HUES48 (cell line): ENCODE results near the gene CFAP97.
"Not testable (repeated sequence)": the region's sequence is repeated elsewhere in the genome, so short reads cannot be mapped to it uniquely, and the experiment has no call there.

Experiments used
- H3K27ac ChIP-seq: one replicate; pipeline ENCODE4 v1.7.0; 2013; ENCODE audit warnings: low read depth, low read length, inconsistent platforms
- H3K27me3 ChIP-seq: 2 replicates; pipeline ENCODE4 v1.6.1; 2013; ENCODE audit warnings: mild to moderate bottlenecking, low read length; ENCODE audit not compliant: control insufficient read depth, insufficient read depth
- H3K36me3 ChIP-seq: 2 replicates; pipeline ENCODE4 v1.6.1; 2013; ENCODE audit warnings: low read length; ENCODE audit not compliant: control insufficient read depth, insufficient read depth
- H3K4me1 ChIP-seq: 2 replicates; pipeline ENCODE4 v1.6.1; 2013; ENCODE audit warnings: mild to moderate bottlenecking, low read length; ENCODE audit not compliant: control insufficient read depth, insufficient read depth
- H3K4me3 ChIP-seq: 2 replicates; pipeline ENCODE4 v1.5.1; 2013; ENCODE audit warnings: mild to moderate bottlenecking, low read depth, low read length
- H3K9ac ChIP-seq: 2 replicates; pipeline ENCODE4 v1.6.1; 2013; ENCODE audit warnings: mild to moderate bottlenecking, low read depth, low read length, moderate library complexity
- H3K9me3 ChIP-seq: 2 replicates; pipeline ENCODE4 v1.6.1; 2013; ENCODE audit warnings: low read length; ENCODE audit not compliant: control insufficient read depth, insufficient read depth

Gene CFAP97

GRCh38 chr4:185198189-185198588 lies 5.6 kb downstream of the CFAP97 start:
- not testable (repeated sequence) for H3K36me3 ChIP-seq, H3K27ac ChIP-seq, H3K27me3 ChIP-seq, H3K9ac ChIP-seq, H3K9me3 ChIP-seq, H3K4me3 ChIP-seq
- peaks cover 15% of the 10 kb centered on the region for H3K4me1 ChIP-seq

GRCh38 chr4:185196437-185196836 lies 7.4 kb downstream of the CFAP97 start:
- no peaks in the 10 kb centered on the region for H3K36me3 ChIP-seq
- no peaks in the 10 kb centered on the region for H3K9me3 ChIP-seq
- peaks cover 7% of the 10 kb centered on the region for H3K4me1 ChIP-seq
- H3K27me3 ChIP-seq = no peaks in the 10 kb centered on the region
- H3K27ac ChIP-seq = no peak overlapping the region
- no peak overlapping the region for H3K9ac ChIP-seq
- no peak overlapping the region for H3K4me3 ChIP-seq

GRCh38 chr4:185194924-185195888 lies 8.6 kb downstream of the CFAP97 start:
- no peaks in the 10 kb centered on the region for H3K27me3 ChIP-seq
- H3K4me3 ChIP-seq = no peak overlapping the region
- peaks cover 10% of the 10 kb centered on the region for H3K36me3 ChIP-seq
- H3K4me1 ChIP-seq = peaks cover 6% of the 10 kb centered on the region
- H3K27ac ChIP-seq = no peak overlapping the region
- H3K9me3 ChIP-seq = no peaks in the 10 kb centered on the region
- no peak overlapping the region for H3K9ac ChIP-seq

- H3K27me3 ChIP-seq = no peaks in the 10 kb centered on the region
- no peak overlapping the region for H3K4me3 ChIP-seq
- no peaks in the 10 kb centered on the region for H3K9me3 ChIP-seq
- H3K4me1 ChIP-seq = peaks cover 6% of the 10 kb centered on the region
- H3K36me3 ChIP-seq = peaks cover 31% of the 10 kb centered on the region
- H3K27ac ChIP-seq = no peak overlapping the region
- no peak overlapping the region for H3K9ac ChIP-seq
Observed at GRCh38 chr4:185192059-185192458, 11.7 kb downstream of the CFAP97 start.

DNA sequence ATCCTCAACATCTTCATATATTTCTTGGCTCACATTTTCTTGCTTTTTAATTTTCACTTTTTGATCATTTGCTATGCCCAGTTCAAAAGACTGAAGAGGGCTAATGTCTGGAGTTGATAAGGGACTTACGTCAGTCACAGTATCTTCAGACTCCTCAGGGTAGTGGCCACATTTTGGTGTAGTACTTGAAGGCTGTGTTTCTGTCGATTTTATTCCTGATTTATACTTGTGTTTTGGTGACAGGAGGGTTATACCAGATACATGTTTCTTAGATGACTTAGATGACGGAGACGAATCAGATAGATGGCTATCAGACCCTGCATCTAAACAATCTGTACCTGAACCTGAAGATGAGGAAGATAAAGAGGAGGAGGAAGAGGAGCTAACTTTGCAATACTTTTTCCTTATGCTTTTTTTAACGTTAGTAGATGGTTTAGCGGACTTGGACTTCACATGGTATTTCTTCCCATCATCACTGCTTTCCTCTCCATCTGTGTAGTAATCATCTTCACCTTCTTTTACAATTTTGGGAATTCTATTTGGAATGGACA lies 13.4 kb downstream of the CFAP97 start:
- Histone ChIP-seq H3K4me3 (no peak overlapping the region), H3K27me3 (no peaks in the 10 kb centered on the region), H3K4me1 (peaks cover 6% of the 10 kb centered on the region), H3K36me3 (peaks cover 31% of the 10 kb centered on the region), H3K27ac (no peak overlapping the region), H3K9ac (no peak overlapping the region), H3K9me3 (no peaks in the 10 kb centered on the region)

DNA sequence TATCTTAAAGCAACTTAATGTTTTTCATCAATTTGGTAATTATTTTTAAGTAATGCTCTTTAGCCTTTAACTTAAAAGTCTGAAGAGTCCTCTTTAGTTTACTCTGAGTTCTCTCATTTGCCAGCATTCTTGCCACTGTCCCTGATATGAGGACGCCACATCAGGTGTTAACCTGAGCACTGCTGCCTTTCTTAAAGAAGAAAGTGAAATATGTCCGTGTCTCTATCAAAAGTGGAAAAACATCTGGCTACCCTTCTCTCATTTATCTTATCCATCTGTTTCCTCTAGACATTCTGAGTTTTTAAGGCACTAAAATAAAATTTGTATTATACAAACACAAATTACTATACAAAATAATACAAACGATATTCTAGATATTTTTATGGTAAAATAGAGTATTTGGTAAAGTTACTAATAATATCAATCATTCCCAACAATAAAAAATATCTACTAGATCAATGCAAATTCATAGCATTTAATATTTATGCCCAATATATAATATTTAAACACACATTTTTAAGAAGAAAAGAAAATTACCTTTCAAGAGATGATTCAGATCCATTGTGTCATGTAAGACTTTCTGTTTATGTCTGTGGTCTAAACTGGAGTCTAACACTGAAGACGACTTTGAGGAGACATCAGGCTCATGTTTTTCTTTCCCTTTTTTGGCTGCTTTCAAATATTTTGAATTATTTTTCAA lies 14.0 kb downstream of the CFAP97 start:
- no peak overlapping the region for H3K27ac ChIP-seq
- peaks cover 31% of the 10 kb centered on the region for H3K36me3 ChIP-seq
- H3K9ac ChIP-seq = no peak overlapping the region

GRCh38 chr4:185186769-185187168 lies 17.0 kb downstream of the CFAP97 start:
- H3K27ac ChIP-seq = no peak overlapping the region
- no peaks in the 10 kb centered on the region for H3K27me3 ChIP-seq
- no peaks in the 10 kb centered on the region for H3K9me3 ChIP-seq

More for the DNA sequence above, 14.0 kb downstream of the CFAP97 start:
- H3K27me3 ChIP-seq = no peaks in the 10 kb centered on the region
- H3K4me1 ChIP-seq = peaks cover 6% of the 10 kb centered on the region
- H3K4me3 ChIP-seq = no peak overlapping the region
- H3K9me3 ChIP-seq = no peaks in the 10 kb centered on the region

GRCh38 chr4:185183622-185184281 lies 20.0 kb downstream of the CFAP97 start:
- H3K27me3 ChIP-seq = no peaks in the 10 kb centered on the region
- no peak overlapping the region for H3K4me3 ChIP-seq
- peaks cover 9% of the 10 kb centered on the region for H3K36me3 ChIP-seq
- H3K27ac ChIP-seq = peak overlapping the region; percentile 70
- no peaks in the 10 kb centered on the region for H3K9me3 ChIP-seq
- H3K4me1 ChIP-seq = peaks cover 27% of the 10 kb centered on the region
- H3K9ac ChIP-seq = no peak overlapping the region

More at GRCh38 chr4:185186769-185187168, 17.0 kb downstream of the CFAP97 start:
- no peak overlapping the region for H3K4me3 ChIP-seq
- H3K9ac ChIP-seq = no peak overlapping the region
- H3K36me3 ChIP-seq = peaks cover 31% of the 10 kb centered on the region
- peaks cover 26% of the 10 kb centered on the region for H3K4me1 ChIP-seq

GRCh38 chr4:185182239-185182638 lies 21.6 kb downstream of the CFAP97 start:
- Histone ChIP-seq H3K36me3 (no peaks in the 10 kb centered on the region), H3K9ac (no peak overlapping the region), H3K27ac (peak overlapping the region; percentile 73), H3K4me3 (no peak overlapping the region), H3K9me3 (no peaks in the 10 kb centered on the region), H3K4me1 (peaks cover 27% of the 10 kb centered on the region), H3K27me3 (no peaks in the 10 kb centered on the region)

- Histone ChIP-seq H3K27me3 (no peaks in the 10 kb centered on the region), H3K9ac (no peak overlapping the region)
Observed at GRCh38 chr4:185179488-185179887, 24.3 kb downstream of the CFAP97 start.

More at GRCh38 chr4:185179488-185179887, 24.3 kb downstream of the CFAP97 start:
- Histone ChIP-seq H3K4me1 (peaks cover 26% of the 10 kb centered on the region), H3K27ac (no peak overlapping the region), H3K9me3 (no peaks in the 10 kb centered on the region), H3K36me3 (peaks cover 12% of the 10 kb centered on the region), H3K4me3 (no peak overlapping the region)
